A549 (cell line): ENCODE results near the gene C1QTNF4. TPM values are rescaled to one million over a fixed set of nuclear protein-coding genes. Genes with fewer than 3 reads are reported as not detected.

Source experiments
- ATAC-seq, 2 experiments: fragments of 200-7000 bp in 1 of 2; fragments of >200 bp in 1 of 2; cut with Nextera tagmentation in 1 of 2; cut with Tn5 transposase in 1 of 2; 3 replicates each; pipeline versions ENCODE4 v1.8.0 to v1.9.1; 2018 to 2020; ENCODE audit warnings: mild to moderate bottlenecking in 1 of 2, moderate library complexity in 1 of 2
- CTCF ChIA-PET: fragments of 300-600 bp; sonication (Branson Sonifier 250); formaldehyde crosslinking; extraction: SDS; loops from one replicate; lab custom pipeline; 2021; ENCODE audit warnings: antibody characterized with exemption, inconsistent platforms; lab: Yijun Ruan, JAX
- POLR2A ChIA-PET: fragments of 350-600 bp; formaldehyde crosslinking; extraction: SDS; loops from one replicate; lab custom pipeline; 2021; ENCODE audit warnings: antibody characterized with exemption, inconsistent platforms; lab: Yijun Ruan, JAX
- DNase-seq, 2 experiments: peaks; one replicate each; pipeline versions ENCODE4 v3.0.0 to v3.0.0-alpha.2; 2011 to 2016; ENCODE audit warnings: low read depth in 1 of 2, low spot score in 1 of 2
- FAIRE-seq: peaks from 2 replicates; lab custom pipeline; 2011; peaks lifted over from hg19 to GRCh38; lab: Jason Lieb, UNC
- H3K27ac ChIP-seq, 2 experiments: fragments of >200 bp; sonication (Bioruptor Twin); formaldehyde crosslinking; 3 replicates each; pipeline ENCODE4 v1.5.1; 2016 to 2017
- H3K4me1 ChIP-seq: fragments of >200 bp; sonication (Bioruptor Twin); formaldehyde crosslinking; 3 replicates; pipeline ENCODE4 v1.6.1; 2016
- H3K4me2 ChIP-seq: fragments of >200 bp; sonication (Bioruptor Twin); formaldehyde crosslinking; 3 replicates; pipeline ENCODE4 v1.6.1; 2016
- H3K4me3 ChIP-seq: fragments of >200 bp; sonication (Bioruptor Twin); formaldehyde crosslinking; 3 replicates; pipeline ENCODE4 v1.5.1; 2016
- H3K9me3 ChIP-seq: fragments of >200 bp; sonication (Bioruptor Twin); formaldehyde crosslinking; 3 replicates; pipeline ENCODE4 v1.6.1; 2016
- CEBPB ChIP-seq, 2 experiments: fragments of >200 bp in 1 of 2; sonication (Bioruptor Twin) in 1 of 2; formaldehyde crosslinking in 1 of 2; IDR thresholded peaks; 2 replicates each; pipeline ENCODE4 v1.6.1; 2012 to 2016
- CHD2 ChIP-seq: fragments of 150-350 bp; IDR thresholded peaks from 2 replicates; pipeline ENCODE4 v1.6.1; 2014; ENCODE audit warnings: low read length; ENCODE audit not compliant: partially characterized antibody
- CHD4 ChIP-seq: fragments of 200-600 bp; sonication (generic); IDR thresholded peaks from 2 replicates; pipeline ENCODE4 v1.6.1; 2016; ENCODE audit warnings: antibody characterized with exemption, mild to moderate bottlenecking, borderline replicate concordance
- FOSB ChIP-seq: fragments of 250-450 bp; sonication (Bioruptor Pico); IDR thresholded peaks from 2 replicates; pipeline ENCODE4 v1.5.0; 2020; ENCODE audit warnings: mild to moderate bottlenecking, moderate library complexity
- FOXS1 ChIP-seq: fragments of 250-450 bp; sonication (Bioruptor Pico); IDR thresholded peaks from 2 replicates; pipeline ENCODE4 v1.5.0; 2020; ENCODE audit warnings: mild to moderate bottlenecking, moderate library complexity
- HDAC2 ChIP-seq: fragments of 200-600 bp; sonication (generic); IDR thresholded peaks from 2 replicates; pipeline ENCODE4 v1.6.1; 2016
- HES2 ChIP-seq: fragments of >200 bp; sonication (Bioruptor Twin); formaldehyde crosslinking; IDR thresholded peaks from 2 replicates; pipeline ENCODE4 v1.6.1; 2016
- HEYL ChIP-seq: fragments of 250-450 bp; sonication (Bioruptor Pico); IDR thresholded peaks from 2 replicates; pipeline ENCODE4 v1.8.0; 2021; ENCODE audit warnings: mild to moderate bottlenecking, moderate library complexity
- HOXB13 ChIP-seq: fragments of 250-450 bp; sonication (Bioruptor Pico); IDR thresholded peaks from 2 replicates; pipeline ENCODE4 v1.5.0; 2020; ENCODE audit warnings: low read depth, mild to moderate bottlenecking, moderate library complexity
- KDM1A ChIP-seq: fragments of 200-600 bp; sonication (generic); IDR thresholded peaks from 2 replicates; pipeline ENCODE4 v1.6.1; 2016; ENCODE audit warnings: low read depth, mild to moderate bottlenecking
- KDM5A ChIP-seq: fragments of 200-600 bp; sonication (generic); IDR thresholded peaks from 2 replicates; pipeline ENCODE4 v1.6.1; 2016; ENCODE audit warnings: antibody characterized with exemption, mild to moderate bottlenecking
- MYC ChIP-seq: IDR thresholded peaks from 2 replicates; pipeline ENCODE4 v1.6.1; 2012; ENCODE audit warnings: mild to moderate bottlenecking, inconsistent platforms, low read length, improper control_type of control experiment, borderline replicate concordance
- POLR2AphosphoS2 ChIP-seq: conservative IDR thresholded peaks from 2 replicates; pipeline ENCODE4 v1.6.1; 2012; ENCODE audit warnings: low read length, improper control_type of control experiment, inconsistent platforms
- RAD21 ChIP-seq, 2 experiments: fragments of >200 bp in 1 of 2; sonication (Bioruptor Twin) in 1 of 2; formaldehyde crosslinking in 1 of 2; IDR thresholded peaks in 1 of 2; conservative IDR thresholded peaks in 1 of 2; 2 replicates in 1 of 2; 3 replicates in 1 of 2; pipeline ENCODE4 v1.6.1; 2012 to 2018; ENCODE audit warnings: inconsistent platforms in 1 of 2
- RARB ChIP-seq: fragments of 250-450 bp; sonication (Bioruptor Pico); IDR thresholded peaks from 2 replicates; pipeline ENCODE4 v1.8.0; 2021; ENCODE audit warnings: mild to moderate bottlenecking, moderate library complexity
- RCOR1 ChIP-seq: fragments of 150-350 bp; IDR thresholded peaks from 2 replicates; pipeline ENCODE4 v1.6.1; 2014; ENCODE audit warnings: antibody characterized with exemption, low read length, low read depth
- RNF2 ChIP-seq: fragments of 200-600 bp; sonication (generic); IDR thresholded peaks from 2 replicates; pipeline ENCODE4 v1.6.1; 2016; ENCODE audit warnings: low read depth, mild to moderate bottlenecking, antibody characterized with exemption, moderate library complexity, borderline replicate concordance
- ZC3H11A ChIP-seq: fragments of 450-650 bp; IDR thresholded peaks from 2 replicates; pipeline ENCODE4 v1.6.1; 2014; ENCODE audit warnings: antibody characterized with exemption, mild to moderate bottlenecking
- ZFP36 ChIP-seq: fragments of 450-650 bp; IDR thresholded peaks from 2 replicates; pipeline ENCODE4 v1.6.1; 2014; ENCODE audit warnings: borderline replicate concordance; ENCODE audit not compliant: partially characterized antibody
- ZNF302 ChIP-seq: fragments of 250-450 bp; sonication (Bioruptor Pico); IDR thresholded peaks from 2 replicates; pipeline ENCODE4 v1.9.0; 2021; ENCODE audit warnings: inconsistent platforms, mild to moderate bottlenecking, moderate library complexity
- ZSCAN20 ChIP-seq: fragments of 250-450 bp; sonication (Bioruptor Pico); IDR thresholded peaks from 2 replicates; pipeline ENCODE4 v1.8.0; 2022; ENCODE audit warnings: mild to moderate bottlenecking, moderate library complexity
- WGBS: methylation state at CpG from one replicate; pipeline ENCODE4 v1.1.6; 2017; ENCODE audit errors: missing lambda C conversion rate; 5-methylcytosine and 5-hydroxymethylcytosine counted together
- polyA plus RNA-seq, 4 experiments: library from polyadenylated mRNA; depleted of rRNA in 3 of 4; stranded (reverse); fragments of >200 nt; fragmentation: RNase III in 1 of 4; extraction: RNeasy Plus Mini Kit Qiagen cat#74134 plus additional on column Dnase treatment in 1 of 4; gene quantifications; 2 replicates in 3 of 4; 3 replicates in 1 of 4; pipeline ENCODE4 v1.2.3, GENCODE V29; 2011 to 2017
- TF ChIP-seq, protein P1 (sequence below): fragments of >200 bp; sonication (Bioruptor Twin); formaldehyde crosslinking; IDR thresholded peaks from 3 replicates; pipeline ENCODE4 v1.5.1; 2016
- TF ChIP-seq, protein P2 (sequence below): fragments of 200-600 bp; sonication (generic); IDR thresholded peaks from 2 replicates; pipeline ENCODE4 v1.6.1; 2016; ENCODE audit warnings: antibody characterized with exemption, mild to moderate bottlenecking, moderate library complexity
- TF ChIP-seq, protein P3 (sequence below): fragments of 250-450 bp; sonication (Bioruptor Pico); IDR thresholded peaks from 2 replicates; pipeline ENCODE4 v1.5.0; 2020; ENCODE audit warnings: low read depth, mild to moderate bottlenecking, moderate library complexity
- TF ChIP-seq, protein P4 (sequence below): IDR thresholded peaks from 2 replicates; pipeline ENCODE4 v1.6.1; 2012

Gene C1QTNF4
- polyA plus RNA-seq, 2 of the 4 experiments (the other 2 are of a cell fraction): not detected

GRCh38 chr11:47603295-47603694 lies 9.1 kb upstream of the C1QTNF4 start:
- H3K27ac ChIP-seq: no peak overlapping the region
- POLR2A ChIA-PET: no interaction called here
- no peak overlapping the region for H3K4me3 ChIP-seq
- WGBS: 84% methylated on average over 4 of the region's 4 CpGs
- no peaks in the 10 kb centered on the region for H3K4me1 ChIP-seq
- H3K4me2 ChIP-seq: no peak overlapping the region
- no peak for TF ChIP-seq HEYL (CRISPR knock-in tag)
- TF ChIP-seq KDM1A: no peak
- TF ChIP-seq CHD4: no peak
- no peak for TF ChIP-seq KDM5A
- TF ChIP-seq, protein P1, sequence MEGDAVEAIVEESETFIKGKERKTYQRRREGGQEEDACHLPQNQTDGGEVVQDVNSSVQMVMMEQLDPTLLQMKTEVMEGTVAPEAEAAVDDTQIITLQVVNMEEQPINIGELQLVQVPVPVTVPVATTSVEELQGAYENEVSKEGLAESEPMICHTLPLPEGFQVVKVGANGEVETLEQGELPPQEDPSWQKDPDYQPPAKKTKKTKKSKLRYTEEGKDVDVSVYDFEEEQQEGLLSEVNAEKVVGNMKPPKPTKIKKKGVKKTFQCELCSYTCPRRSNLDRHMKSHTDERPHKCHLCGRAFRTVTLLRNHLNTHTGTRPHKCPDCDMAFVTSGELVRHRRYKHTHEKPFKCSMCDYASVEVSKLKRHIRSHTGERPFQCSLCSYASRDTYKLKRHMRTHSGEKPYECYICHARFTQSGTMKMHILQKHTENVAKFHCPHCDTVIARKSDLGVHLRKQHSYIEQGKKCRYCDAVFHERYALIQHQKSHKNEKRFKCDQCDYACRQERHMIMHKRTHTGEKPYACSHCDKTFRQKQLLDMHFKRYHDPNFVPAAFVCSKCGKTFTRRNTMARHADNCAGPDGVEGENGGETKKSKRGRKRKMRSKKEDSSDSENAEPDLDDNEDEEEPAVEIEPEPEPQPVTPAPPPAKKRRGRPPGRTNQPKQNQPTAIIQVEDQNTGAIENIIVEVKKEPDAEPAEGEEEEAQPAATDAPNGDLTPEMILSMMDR: no peak
- TF ChIP-seq FOSB (CRISPR knock-in tag): no peak
- no peak for TF ChIP-seq HES2
- TF ChIP-seq HDAC2: no peak
- TF ChIP-seq, protein P2, sequence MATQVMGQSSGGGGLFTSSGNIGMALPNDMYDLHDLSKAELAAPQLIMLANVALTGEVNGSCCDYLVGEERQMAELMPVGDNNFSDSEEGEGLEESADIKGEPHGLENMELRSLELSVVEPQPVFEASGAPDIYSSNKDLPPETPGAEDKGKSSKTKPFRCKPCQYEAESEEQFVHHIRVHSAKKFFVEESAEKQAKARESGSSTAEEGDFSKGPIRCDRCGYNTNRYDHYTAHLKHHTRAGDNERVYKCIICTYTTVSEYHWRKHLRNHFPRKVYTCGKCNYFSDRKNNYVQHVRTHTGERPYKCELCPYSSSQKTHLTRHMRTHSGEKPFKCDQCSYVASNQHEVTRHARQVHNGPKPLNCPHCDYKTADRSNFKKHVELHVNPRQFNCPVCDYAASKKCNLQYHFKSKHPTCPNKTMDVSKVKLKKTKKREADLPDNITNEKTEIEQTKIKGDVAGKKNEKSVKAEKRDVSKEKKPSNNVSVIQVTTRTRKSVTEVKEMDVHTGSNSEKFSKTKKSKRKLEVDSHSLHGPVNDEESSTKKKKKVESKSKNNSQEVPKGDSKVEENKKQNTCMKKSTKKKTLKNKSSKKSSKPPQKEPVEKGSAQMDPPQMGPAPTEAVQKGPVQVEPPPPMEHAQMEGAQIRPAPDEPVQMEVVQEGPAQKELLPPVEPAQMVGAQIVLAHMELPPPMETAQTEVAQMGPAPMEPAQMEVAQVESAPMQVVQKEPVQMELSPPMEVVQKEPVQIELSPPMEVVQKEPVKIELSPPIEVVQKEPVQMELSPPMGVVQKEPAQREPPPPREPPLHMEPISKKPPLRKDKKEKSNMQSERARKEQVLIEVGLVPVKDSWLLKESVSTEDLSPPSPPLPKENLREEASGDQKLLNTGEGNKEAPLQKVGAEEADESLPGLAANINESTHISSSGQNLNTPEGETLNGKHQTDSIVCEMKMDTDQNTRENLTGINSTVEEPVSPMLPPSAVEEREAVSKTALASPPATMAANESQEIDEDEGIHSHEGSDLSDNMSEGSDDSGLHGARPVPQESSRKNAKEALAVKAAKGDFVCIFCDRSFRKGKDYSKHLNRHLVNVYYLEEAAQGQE: no peak
- TF ChIP-seq, protein P3, sequence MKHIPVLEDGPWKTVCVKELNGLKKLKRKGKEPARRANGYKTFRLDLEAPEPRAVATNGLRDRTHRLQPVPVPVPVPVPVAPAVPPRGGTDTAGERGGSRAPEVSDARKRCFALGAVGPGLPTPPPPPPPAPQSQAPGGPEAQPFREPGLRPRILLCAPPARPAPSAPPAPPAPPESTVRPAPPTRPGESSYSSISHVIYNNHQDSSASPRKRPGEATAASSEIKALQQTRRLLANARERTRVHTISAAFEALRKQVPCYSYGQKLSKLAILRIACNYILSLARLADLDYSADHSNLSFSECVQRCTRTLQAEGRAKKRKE (CRISPR knock-in tag): no peak
- TF ChIP-seq ZNF302 (CRISPR knock-in tag): no peak
- no peak for TF ChIP-seq CEBPB (IDR thresholded peaks at IDR 0.05)
- TF ChIP-seq CHD2: no peak
- TF ChIP-seq RARB (CRISPR knock-in tag): no peak
- TF ChIP-seq, all 56 proteins: peak for 0
- no peaks in the 10 kb centered on the region for H3K9me3 ChIP-seq
- CTCF ChIA-PET: interaction anchor here (0.6 kb wide), 1 partner anchor 97 kb away, joined by 3 read pairs; no protein-coding TSS in a partner anchor
- DNase-seq (no peak), ATAC-seq (no peak), FAIRE-seq (no peak)

DNA sequence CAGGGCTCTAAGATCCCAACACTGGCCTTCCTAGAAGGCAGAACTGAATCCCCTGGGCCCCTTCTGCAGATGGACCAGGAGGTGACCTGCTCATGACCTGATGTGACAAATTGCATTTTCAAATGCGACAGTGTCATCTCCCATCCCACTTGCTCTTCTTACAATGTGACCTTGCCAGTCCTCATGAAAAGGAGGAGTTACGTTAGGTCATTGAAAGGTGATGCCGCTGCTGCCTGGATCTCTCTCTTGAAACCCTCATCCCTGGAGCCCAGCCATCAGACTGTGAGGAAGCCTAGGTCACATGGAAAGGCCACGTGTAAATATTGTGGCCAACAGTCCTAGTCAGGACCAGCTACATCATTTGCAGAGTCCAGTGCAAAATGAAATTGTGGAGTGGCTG lies 5.7 kb upstream of the C1QTNF4 start:
- FAIRE-seq (no peak), DNase-seq (no peak), ATAC-seq (no peak)
- no peak overlapping the region for H3K4me3 ChIP-seq
- CTCF ChIA-PET: interaction anchor here (0.7 kb wide), 1 partner anchor 18 kb away, joined by 3 read pairs; no protein-coding TSS in a partner anchor
- 64% methylated on average over 4 of the region's 4 CpGs for WGBS
- no peak overlapping the region for H3K4me2 ChIP-seq
- H3K9me3 ChIP-seq: no peaks in the 10 kb centered on the region
- POLR2A ChIA-PET: no interaction called here
- TF ChIP-seq POLR2AphosphoS2 (no peak), ZSCAN20 (CRISPR knock-in tag) (no peak), RNF2 (no peak), RAD21 (conservative IDR thresholded peaks at IDR 0.05 in 1 of 2, IDR thresholded peaks at IDR 0.05 in 1 of 2) (no peak), ZC3H11A (no peak), RARB (CRISPR knock-in tag) (no peak), KDM5A (no peak), FOSB (CRISPR knock-in tag) (no peak), MYC (no peak), HOXB13 (no peak), ZFP36 (no peak), HES2 (no peak), FOXS1 (no peak), RCOR1 (no peak)
- TF ChIP-seq, protein P4, sequence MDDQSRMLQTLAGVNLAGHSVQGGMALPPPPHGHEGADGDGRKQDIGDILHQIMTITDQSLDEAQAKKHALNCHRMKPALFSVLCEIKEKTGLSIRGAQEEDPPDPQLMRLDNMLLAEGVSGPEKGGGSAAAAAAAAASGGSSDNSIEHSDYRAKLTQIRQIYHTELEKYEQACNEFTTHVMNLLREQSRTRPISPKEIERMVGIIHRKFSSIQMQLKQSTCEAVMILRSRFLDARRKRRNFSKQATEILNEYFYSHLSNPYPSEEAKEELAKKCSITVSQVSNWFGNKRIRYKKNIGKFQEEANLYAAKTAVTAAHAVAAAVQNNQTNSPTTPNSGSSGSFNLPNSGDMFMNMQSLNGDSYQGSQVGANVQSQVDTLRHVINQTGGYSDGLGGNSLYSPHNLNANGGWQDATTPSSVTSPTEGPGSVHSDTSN: no peak
- TF ChIP-seq, all 56 proteins: peak for 0
- H3K27ac ChIP-seq: no peak overlapping the region
- H3K4me1 ChIP-seq: no peaks in the 10 kb centered on the region
